HG03135 (cell line): ENCODE results near the gene PRPF38A.

Experiments
- ATAC-seq: cut with Tn5 transposase; IDR thresholded peaks from one replicate; pipeline ENCODE4 v1.9.1; 2021; ENCODE audit warnings: mild to moderate bottlenecking, moderate library complexity; ENCODE audit not compliant: unreplicated experiment

The PRPF38A gene

DNA sequence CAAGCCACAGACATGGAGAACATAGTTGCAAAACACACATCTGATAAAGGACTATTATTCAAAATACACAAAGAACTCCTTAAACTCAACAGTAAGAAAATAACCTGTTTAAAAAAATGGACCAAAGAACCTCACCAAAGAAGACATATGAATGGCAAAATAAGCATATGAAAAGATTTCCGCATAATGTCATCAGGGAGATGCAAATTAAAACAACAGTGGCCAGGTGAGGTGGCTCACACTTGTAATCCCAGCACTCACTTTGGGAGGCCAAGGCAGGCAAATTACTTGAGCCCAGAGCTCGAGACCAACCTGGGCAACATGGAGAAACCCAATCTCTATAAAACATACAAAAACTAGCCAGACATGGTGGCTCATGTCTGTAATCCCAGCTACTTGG lies 50.4 kb downstream of the PRPF38A start:
- no peak for ATAC-seq

DNA sequence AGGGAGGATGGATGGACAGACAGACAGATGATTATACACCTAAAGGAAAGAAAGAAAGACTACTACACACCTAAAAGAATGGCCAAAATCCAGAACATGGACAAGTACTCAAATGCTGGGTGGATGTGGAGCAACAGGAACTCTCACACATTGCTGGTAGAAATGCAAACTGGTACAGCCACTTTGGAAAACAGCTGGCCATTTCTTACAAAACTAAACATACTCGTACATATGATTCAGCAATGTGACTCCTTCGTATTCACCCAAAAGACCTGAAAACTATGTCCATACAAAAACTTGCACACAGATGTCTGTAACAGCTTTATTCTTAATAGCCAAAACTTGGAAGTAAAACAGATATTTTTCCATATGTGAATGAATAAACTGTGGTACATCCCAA lies 51.3 kb downstream of the PRPF38A start:
- no peak for ATAC-seq

DNA sequence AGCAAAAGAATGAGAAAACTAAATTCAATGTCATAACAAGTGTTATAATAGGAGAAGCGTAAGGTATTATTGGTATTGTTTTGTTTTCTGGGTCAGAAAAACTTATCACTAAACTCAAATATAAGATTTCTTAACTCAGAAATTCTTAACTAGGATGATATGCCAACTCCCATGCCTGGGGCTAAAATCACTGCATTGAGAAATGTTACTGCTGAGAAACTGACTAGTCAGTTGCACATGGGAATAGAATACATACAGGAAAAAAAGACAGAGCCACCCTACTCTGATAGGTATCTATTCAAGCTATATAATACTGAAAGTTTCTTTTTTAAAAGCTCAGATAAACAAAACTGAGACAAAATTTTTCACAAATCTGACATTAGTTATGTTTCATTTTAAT lies 56.3 kb downstream of the PRPF38A start:
- ATAC-seq: no peak

DNA sequence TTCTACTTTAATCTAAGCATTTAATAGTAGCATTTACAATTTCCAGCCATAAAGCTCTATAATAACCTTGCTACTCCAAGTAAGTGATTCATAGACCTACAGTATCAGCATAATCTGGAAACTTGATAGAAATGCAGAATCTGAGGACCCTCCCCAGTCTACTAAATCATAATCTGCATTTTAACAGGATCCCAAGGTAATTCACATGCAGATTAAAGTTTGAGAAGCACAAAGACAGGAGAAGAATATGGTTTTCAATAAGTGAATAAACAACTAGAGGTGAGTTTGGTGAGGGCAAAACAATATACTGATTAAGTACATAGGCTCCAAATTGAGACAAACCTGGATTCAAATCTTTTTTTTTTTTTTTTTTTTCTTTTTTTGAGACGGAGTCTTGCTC lies 57.4 kb downstream of the PRPF38A start:
- ATAC-seq: no peak

DNA sequence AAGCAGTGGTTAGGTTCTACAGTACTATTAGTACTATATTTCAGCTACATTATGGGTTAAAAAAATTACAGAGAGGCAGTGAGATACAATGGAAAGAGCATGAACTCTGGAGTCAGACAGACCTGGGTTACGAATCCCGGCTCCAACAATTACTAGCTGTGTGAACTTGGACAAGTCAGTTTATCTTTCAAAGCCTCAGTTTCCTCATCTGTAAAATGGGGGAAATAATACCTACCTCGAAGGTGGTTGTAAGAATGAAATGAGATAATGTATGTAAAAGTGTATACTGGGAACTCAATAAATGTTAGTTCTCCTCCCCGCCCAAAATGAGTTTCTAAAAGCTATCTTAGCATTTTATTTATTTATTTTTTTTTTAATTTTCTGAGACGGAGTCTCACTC lies 59.5 kb downstream of the PRPF38A start:
- no peak for ATAC-seq

DNA sequence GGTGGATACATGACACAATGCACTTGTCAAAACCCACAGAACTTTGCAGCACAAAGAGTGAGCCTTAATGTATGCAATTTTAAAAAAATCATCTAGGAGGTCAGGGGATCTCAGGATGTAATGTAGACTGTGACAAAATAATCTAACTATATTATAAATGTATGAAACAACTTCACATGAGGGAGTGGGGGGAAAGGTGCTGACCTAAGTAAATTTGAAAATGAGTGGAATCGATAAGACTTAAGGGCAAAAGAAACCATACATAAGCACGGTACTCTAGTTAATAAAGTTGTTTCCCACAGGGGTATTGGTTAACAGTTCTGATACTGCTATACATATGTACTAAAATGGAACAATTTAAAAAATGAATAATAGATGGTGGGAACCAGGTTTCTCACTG lies 64.7 kb downstream of the PRPF38A start:
- ATAC-seq: no peak
